Measurements from ENCODE around the gene CRIP3.

Gene CRIP3

GRCh38 chr6:43262000-43262779 is 46.4 kb downstream of the CRIP3 start:
- in situ Hi-C loops (cut with MboI; ENCODE audit: low pct_unique_long_range_greater_than_20kb, low sequenced_read_pairs), result no loop called here
- DNase-seq, result no peak

- no peak for DNase-seq
- in situ Hi-C loops (cut with MboI; ENCODE audit: low pct_unique_long_range_greater_than_20kb, low sequenced_read_pairs), result no loop called here
These were observed 47.4 kb downstream of the CRIP3 start for GRCh38 chr6:43261198-43261597.

- no peak for DNase-seq
- in situ Hi-C loops (cut with MboI; ENCODE audit: low pct_unique_long_range_greater_than_20kb, low sequenced_read_pairs), result no loop called here
These were observed 47.8 kb downstream of the CRIP3 start for GRCh38 chr6:43260791-43261190.

- in situ Hi-C loops (cut with MboI; ENCODE audit: low pct_unique_long_range_greater_than_20kb, low sequenced_read_pairs), result loop anchor here (10.0 kb wide), 1 partner anchor 246 kb away; no protein-coding TSS in a partner anchor
- DNase-seq, result no peak
These were observed 49.6 kb downstream of the CRIP3 start for GRCh38 chr6:43258807-43259686.

- in situ Hi-C loops (cut with MboI; ENCODE audit: low pct_unique_long_range_greater_than_20kb, low sequenced_read_pairs), result loop anchor here (10.0 kb wide), 1 partner anchor 247 kb away; no protein-coding TSS in a partner anchor
- DNase-seq, result no peak
These were observed 50.4 kb downstream of the CRIP3 start for GRCh38 chr6:43258180-43258579.

- DNase-seq, result no peak
- in situ Hi-C loops (cut with MboI; ENCODE audit: low pct_unique_long_range_greater_than_20kb, low sequenced_read_pairs), result loop anchor here (10.0 kb wide), 1 partner anchor 247 kb away; no protein-coding TSS in a partner anchor
These were observed 51.1 kb downstream of the CRIP3 start for GRCh38 chr6:43257367-43258145.

GRCh38 chr6:43256670-43257366 is 51.8 kb downstream of the CRIP3 start:
- in situ Hi-C loops (cut with MboI; ENCODE audit: low pct_unique_long_range_greater_than_20kb, low sequenced_read_pairs), result loop anchor here (10.0 kb wide), 1 partner anchor 248 kb away; no protein-coding TSS in a partner anchor
- DNase-seq, result no peak
